HG03442 (cell line): Measurements from ENCODE around the gene ADSS2.
"Not testable (repeated sequence)": the region's sequence is repeated elsewhere in the genome, so short reads cannot be mapped to it uniquely, and the experiment has no call there.

Experiments
- ATAC-seq: cut with Tn5 transposase; IDR thresholded peaks from one replicate; pipeline ENCODE4 v1.9.1; 2021; ENCODE audit warnings: mild to moderate bottlenecking, moderate library complexity; ENCODE audit not compliant: unreplicated experiment

ADSS2 gene

GRCh38 chr1:244368279-244368678 lies 83.4 kb downstream of the ADSS2 start:
- no peak for ATAC-seq

GRCh38 chr1:244367399-244368114 lies 84.2 kb downstream of the ADSS2 start:
- ATAC-seq = no peak

DNA sequence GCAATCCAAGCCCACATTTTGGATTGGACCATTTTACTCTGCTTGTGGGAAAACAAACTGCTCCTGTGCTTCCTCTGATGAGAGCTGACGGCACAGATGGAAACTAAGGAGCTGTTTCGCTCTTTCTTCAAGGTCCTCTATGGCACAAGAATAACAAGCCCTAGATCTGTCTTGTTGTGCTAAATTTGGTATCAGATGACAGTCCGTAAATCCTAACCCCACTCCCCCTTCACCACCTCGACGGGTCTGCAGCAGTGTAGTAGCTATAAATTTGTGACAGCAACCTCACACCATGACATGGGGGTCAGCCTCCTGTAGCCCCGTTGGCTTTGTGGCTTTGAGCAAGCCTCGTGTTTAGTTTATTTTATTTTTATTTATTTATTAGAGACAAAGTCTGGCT lies 85.9 kb downstream of the ADSS2 start:
- ATAC-seq = no peak

- not testable (repeated sequence) for ATAC-seq
These were observed 86.4 kb downstream of the ADSS2 start for GRCh38 chr1:244365262-244365661.

GRCh38 chr1:244362476-244362875 lies 89.2 kb downstream of the ADSS2 start:
- no peak for ATAC-seq

DNA sequence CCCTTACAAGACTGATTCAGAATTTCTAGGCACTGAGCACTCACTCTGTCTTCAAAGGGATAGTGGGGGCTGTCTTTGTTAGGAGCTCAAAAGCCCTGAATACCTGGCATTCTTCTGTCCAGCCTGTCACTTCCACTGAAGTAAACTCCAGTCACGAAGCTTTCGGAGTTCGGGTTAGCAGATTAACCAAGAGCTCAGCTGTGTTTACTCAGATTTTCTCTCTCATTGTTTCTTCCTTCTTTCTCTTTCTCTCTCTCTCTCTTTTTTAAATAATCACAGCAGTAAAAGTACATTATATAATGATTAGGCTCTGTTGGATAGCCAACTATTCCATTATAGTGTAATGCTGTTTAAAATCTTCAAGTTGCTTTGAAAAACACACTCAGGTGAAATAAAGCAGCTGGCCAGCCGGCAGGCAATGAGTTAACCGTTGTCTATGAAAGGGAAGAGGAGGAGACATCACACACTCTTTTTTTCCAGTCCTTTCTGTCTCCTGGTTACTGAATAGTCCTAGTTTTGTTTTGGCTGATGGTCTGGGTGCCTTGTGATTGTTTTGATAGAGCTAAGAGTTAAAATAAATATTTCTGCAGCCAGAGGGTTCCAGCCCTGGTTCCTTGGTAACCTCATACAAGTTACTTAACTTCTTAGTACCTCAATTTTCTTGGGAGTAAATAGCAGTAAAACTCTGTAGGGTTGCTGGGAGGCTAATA lies 89.8 kb downstream of the ADSS2 start:
- no peak for ATAC-seq
